NCI-H2196 treated with DMSO at 0.1 percent for 48 hours (cell line): ENCODE data around the gene NAPEPLD.
"Not testable (repeated sequence)": the region's sequence is repeated elsewhere in the genome, so short reads cannot be mapped to it uniquely, and the experiment has no call there.

ENCODE experiments used
- DNase-seq: peaks from one replicate; lab custom pipeline; 2025; ENCODE audit not compliant: unreplicated experiment; lab: John Stamatoyannopoulos, UW

The NAPEPLD gene

GRCh38 chr7:103068414-103069403, 80.2 kb downstream of the NAPEPLD start:
- no peak for DNase-seq

DNA sequence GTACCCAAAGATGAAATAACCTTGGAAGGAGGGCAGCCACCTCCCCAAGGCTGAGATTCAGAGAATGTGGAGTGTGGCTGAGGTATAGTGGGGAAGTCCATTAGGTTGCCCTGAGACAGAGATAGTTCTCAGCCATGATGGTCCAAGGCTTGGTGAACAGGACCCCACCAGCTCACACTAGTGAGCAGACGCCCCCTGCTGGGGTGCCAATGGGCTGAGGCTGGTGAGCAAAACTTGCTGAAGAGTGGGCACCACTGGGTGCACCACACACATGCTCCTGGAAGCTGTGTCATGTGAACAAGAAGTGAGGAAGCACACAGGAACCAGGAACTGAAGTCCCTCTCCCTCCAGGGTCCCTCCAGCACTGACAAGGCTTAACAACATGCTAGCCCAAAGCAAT, 83.2 kb downstream of the NAPEPLD start:
- DNase-seq, result no peak

DNA sequence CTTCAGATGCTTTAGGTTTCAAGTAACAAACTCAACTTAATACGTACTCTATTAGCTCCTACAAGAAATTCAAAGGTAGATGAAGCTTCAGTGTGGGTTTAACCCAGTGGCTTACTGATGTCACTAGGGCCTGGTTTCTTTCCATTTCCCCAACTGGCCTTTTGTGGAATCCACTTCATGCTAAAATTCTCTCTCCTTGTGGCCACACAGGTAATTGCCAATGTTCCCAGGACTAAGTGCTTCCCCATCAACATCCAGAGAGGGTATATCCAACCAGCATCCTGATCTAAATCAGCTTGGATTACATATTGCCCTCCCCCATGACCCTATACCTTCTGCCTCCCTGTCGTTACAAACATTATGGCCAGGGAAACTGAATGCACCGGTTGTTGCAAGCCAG, 85.0 kb downstream of the NAPEPLD start:
- no peak for DNase-seq

GRCh38 chr7:103059471-103059870, 89.4 kb downstream of the NAPEPLD start:
- DNase-seq, result no peak

DNA sequence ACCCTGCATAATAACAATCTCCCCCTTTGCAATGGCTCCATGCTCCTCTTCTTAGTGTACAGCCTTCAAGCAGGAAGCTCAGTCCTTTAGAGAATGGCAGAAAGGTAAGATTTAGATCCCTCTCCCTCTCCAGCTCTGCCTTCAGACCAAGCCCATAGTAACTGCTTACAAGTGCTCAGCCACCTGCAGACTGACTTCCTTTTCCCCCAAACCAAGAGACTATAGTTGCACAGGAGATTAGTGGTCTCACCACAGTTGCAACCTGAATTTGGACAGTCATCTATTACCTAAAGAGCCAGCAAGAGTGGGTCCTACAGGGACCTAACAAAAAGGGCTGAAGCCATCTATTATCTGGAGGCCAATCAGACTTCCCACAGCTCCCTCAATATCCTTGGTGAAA, 90.8 kb downstream of the NAPEPLD start:
- no peak for DNase-seq

DNA sequence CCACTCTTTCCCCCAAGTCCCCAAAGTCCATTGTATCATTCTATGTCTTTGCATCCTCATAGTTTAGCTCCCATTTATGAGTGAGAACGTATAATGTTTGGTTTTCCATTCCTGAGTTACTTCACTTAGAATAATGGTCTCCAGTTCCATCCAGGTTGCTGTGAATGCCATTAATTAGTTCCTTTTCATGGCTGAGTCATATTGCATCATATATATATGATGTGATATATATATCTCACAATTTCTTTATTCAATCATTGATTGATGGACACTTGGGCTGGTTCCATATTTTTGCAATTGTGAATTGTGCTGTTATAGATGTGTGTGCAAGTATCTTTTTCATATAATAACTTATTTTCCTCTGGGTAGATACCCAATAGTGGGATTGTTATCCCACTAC, 92.9 kb downstream of the NAPEPLD start:
- DNase-seq, result not testable (repeated sequence)

DNA sequence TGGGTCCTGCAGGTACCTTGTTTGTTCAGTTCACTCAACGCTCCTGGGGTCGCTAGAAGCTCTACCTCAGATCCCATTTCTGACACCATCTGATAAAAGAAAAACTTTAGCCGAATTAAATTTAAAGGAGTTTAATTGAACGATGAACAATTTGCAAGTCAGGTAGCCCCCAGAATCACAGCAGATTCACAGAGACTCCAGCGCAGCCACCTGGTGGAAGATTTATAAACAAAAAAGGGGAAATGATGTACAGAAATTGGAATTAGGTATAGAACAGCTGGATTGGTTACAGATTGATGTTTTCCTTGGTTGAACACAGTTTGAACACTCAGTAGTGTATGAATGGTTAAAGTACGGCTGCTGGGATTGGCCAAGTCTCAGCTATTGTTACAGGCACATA, 97.4 kb downstream of the NAPEPLD start:
- DNase-seq, result no peak
